Activated CD4-positive, alpha-beta memory T cell treated with anti-CD3 and anti-CD28 coated beads, Interleukin-2, amount 10 ng/mL, durations not matched to agents 7 days and 5 days (primary cell): ENCODE measurements around the gene STARD3. TPM values are rescaled to one million over a fixed set of nuclear protein-coding genes. Genes with fewer than 3 reads are reported as not detected.

Experiments
- CTCF ChIA-PET: fragments of 350-600 bp; sonication (Branson Sonifier 250); formaldehyde crosslinking; loops from one replicate; lab custom pipeline; 2021; ENCODE audit warnings: antibody characterized with exemption, inconsistent platforms; lab: Charles Lee
- POLR2A ChIA-PET: fragments of 350-600 bp; sonication (Branson Sonifier 250); formaldehyde crosslinking; loops from one replicate; lab custom pipeline; 2021; ENCODE audit warnings: antibody characterized with exemption; lab: Charles Lee
- DNase-seq: peaks from one replicate; pipeline ENCODE4 v3.0.0-alpha.2; 2020
- H3K27ac Mint-ChIP-seq: one replicate; pipeline ENCODE4 v1.8.0; 2021; ENCODE audit warnings: mild to moderate bottlenecking, mixed read lengths
- H3K27me3 Mint-ChIP-seq: one replicate; pipeline ENCODE4 v1.8.0; 2021; ENCODE audit warnings: mixed read lengths
- H3K36me3 Mint-ChIP-seq: one replicate; pipeline ENCODE4 v1.8.0; 2021; ENCODE audit warnings: low read depth, mixed read lengths
- H3K4me1 Mint-ChIP-seq: one replicate; pipeline ENCODE4 v1.8.0; 2021; ENCODE audit warnings: mixed read lengths
- H3K4me3 Mint-ChIP-seq: one replicate; pipeline ENCODE4 v1.8.0; 2021; ENCODE audit warnings: mild to moderate bottlenecking, mixed read lengths
- H3K9me3 Mint-ChIP-seq: one replicate; pipeline ENCODE4 v1.8.0; 2021; ENCODE audit warnings: mixed read lengths
- total RNA-seq, 2 experiments: library from RNA; stranded (reverse); gene quantifications; one replicate each; pipeline ENCODE4 v1.2.3, GENCODE V29; 2021

The STARD3 gene
- total RNA-seq, 2 experiments from 2014 or later: 72.0 to 73.7 TPM

DNA sequence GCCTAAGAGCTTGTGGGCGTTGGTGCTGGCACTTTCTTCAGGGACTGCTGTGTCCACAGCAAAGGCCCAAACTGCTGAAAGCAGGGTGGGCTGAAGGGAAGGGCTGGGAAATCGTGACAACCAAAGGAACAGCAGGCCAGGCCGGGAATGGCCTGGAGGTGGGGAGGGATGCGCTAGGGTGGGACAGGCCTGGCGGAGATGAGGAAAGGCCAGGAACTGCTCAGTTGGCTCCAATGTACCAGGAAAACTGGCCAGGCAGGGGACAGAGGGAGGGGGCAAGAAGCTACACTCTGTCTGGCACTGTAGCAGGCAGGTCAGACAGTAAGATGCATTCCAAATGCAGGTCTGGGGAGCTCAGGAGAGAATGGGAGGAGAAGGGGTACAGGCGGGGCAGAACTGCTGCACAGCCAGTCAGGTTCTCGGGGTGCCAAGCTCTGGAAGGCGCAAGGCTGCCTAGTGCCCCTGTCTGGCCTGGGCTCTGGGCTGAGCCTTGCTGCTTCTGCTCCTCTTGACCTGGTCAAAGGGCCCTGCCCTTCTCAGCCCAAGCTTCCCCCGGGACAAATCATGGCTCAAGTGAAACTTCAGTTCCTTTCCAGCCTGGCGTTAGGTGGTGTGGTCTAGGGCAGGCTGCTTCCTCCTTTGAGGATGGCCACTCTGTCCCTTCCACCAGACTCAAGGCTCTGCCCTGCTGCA, 38.6 kb downstream of the STARD3 start:
- Mint-ChIP-seq H3K36me3 (peaks cover 4% of the 10 kb centered on the region), H3K27me3 (peaks cover 4% of the 10 kb centered on the region), H3K9me3 (no peaks in the 10 kb centered on the region), H3K27ac (peak overlapping the region; percentile 77), H3K4me1 (peaks cover 56% of the 10 kb centered on the region), H3K4me3 (no peak overlapping the region)
- ChIA-PET POLR2A (interaction anchor here (0.9 to 8.8 kb wide), 4 partner anchors 9 to 80 kb away, joined by 3 to 71 read pairs (median 14); partner anchors contain the start of genes MIEN1 and PGAP3), CTCF (interaction anchor here (0.6 to 2.4 kb wide), 7 partner anchors 12 to 128 kb away, joined by 3 to 14 read pairs (median 8); partner anchors contain the start of genes MIEN1 and PGAP3)
- DNase-seq: no peak

DNA sequence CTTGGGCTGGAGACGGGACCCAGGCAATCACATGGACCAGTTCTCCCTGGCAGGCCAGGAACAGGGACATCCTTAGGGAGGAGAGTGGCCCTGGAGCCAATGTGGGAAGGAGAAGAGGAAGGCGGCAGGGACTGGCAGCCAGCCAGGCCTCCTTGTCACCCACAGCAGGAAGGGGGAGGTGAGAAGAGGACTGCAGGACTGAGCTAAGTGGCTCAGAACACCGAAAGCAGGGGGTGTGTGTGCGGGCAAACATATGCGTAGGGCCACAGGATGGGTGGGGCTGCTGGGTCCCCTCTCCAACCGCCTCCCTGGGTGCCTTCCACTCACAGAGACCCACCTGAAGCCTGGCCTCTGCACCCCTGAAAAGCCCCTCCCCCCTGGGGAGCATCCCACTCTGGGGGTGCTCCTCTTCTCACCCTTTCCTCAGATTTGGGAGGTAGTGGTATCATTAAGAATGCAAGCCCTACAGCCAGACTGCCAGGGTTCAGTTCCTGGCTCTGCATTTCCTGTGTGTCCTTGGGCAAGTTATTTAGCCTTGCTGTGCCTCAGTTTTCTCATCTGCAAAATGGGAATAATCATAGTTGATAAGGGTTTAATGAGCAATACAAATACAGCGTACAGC, 39.4 kb downstream of the STARD3 start:
- H3K4me3 Mint-ChIP-seq: no peak overlapping the region
- peaks cover 4% of the 10 kb centered on the region for H3K36me3 Mint-ChIP-seq
- peak overlapping the region; percentile 77 for H3K27ac Mint-ChIP-seq
- DNase-seq: peak; percentile 74
- ChIA-PET POLR2A (interaction anchor here (0.9 to 8.8 kb wide), 4 partner anchors 10 to 79 kb away, joined by 3 to 71 read pairs (median 14); partner anchors contain the start of genes MIEN1 and PGAP3), CTCF (interaction anchor here (1.0 to 2.4 kb wide), 6 partner anchors 11 to 54 kb away, joined by 5 to 14 read pairs (median 9); partner anchors contain the start of genes MIEN1 and PGAP3)
- peaks cover 58% of the 10 kb centered on the region for H3K4me1 Mint-ChIP-seq
- no peaks in the 10 kb centered on the region for H3K9me3 Mint-ChIP-seq
- H3K27me3 Mint-ChIP-seq: peaks cover 2% of the 10 kb centered on the region

DNA sequence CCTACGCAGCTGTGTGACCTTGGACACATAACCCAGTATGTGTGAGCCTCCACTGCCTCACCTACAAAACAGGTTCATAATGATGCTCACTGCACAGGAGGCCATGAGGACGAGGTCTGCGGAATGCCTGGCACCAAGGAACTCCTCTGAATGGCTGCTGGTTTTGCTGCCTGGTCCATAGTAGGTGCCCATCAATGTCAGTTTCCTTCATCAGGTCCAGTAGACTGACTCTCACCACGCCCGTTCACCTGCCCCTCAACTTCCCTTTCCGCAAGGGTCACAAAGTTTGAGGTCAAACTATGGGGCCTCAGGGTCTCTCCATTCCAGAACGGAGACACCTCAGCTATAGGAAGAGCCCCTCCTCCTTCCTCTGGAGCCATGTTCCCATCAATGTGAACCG, 40.1 kb downstream of the STARD3 start:
- Mint-ChIP-seq H3K9me3 (no peaks in the 10 kb centered on the region), H3K27me3 (no peaks in the 10 kb centered on the region), H3K27ac (peak overlapping the region; percentile 77), H3K4me3 (no peak overlapping the region), H3K36me3 (peaks cover 4% of the 10 kb centered on the region), H3K4me1 (peaks cover 56% of the 10 kb centered on the region)
- DNase-seq: no peak
- ChIA-PET POLR2A (interaction anchor here (0.7 to 8.8 kb wide), 4 partner anchors 11 to 241 kb away, joined by 3 to 71 read pairs (median 14); partner anchors contain the start of genes MIEN1 and PGAP3), CTCF (interaction anchor here (1.5 to 1.9 kb wide), 2 partner anchors 8 to 22 kb away, joined by 8 read pairs; partner anchors contain the start of gene PNMT)

DNA sequence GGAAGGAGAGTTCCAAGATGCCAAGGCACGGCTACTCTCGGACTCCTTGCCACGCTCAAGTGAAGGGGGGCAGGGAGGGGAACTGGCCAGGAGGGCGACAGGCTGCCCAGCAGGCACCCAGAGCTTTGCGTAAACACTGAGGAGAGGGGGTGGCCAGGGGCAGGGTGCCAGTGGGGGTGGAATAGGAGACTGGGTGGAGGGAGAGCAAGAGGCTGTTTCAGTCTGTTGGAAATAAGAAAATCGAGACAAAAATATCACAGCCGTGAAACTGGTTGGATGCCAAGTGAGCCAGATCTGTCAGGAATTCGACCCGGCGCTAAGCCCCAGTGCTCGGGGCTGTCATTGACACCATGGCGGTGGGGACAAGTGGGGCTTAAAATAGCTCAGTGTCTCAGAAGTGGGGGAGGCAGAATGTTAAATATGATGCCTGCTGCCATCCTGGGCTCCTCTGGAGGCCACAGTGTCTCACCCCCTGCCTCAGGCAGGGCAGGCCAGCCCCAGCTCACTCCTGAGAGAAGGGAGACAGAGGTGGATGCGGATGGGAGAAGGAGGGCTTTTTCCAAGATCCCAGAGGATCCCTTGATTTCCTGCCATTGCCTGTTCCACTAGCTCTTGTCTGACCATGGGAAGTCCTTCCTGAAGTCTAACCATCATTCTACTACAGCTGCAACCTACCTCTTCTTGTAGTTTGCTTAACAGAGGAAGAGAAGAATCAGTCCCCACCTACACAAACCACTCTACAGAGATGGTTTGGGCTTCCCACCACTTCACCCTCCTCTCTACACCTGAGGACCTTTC, 40.8 kb downstream of the STARD3 start:
- H3K27me3 Mint-ChIP-seq: no peaks in the 10 kb centered on the region
- no peaks in the 10 kb centered on the region for H3K9me3 Mint-ChIP-seq
- peak overlapping the region; percentile 28 for H3K27ac Mint-ChIP-seq
- peaks cover 56% of the 10 kb centered on the region for H3K4me1 Mint-ChIP-seq
- peaks cover 4% of the 10 kb centered on the region for H3K36me3 Mint-ChIP-seq
- no peak overlapping the region for H3K4me3 Mint-ChIP-seq
- POLR2A ChIA-PET: interaction anchor here (0.7 to 8.8 kb wide), 5 partner anchors 11 to 242 kb away, joined by 3 to 71 read pairs (median 14); partner anchors contain the start of genes MIEN1 and PGAP3
- DNase-seq: no peak
- CTCF ChIA-PET: interaction anchor here (0.6 to 1.8 kb wide), 4 partner anchors 9 to 285 kb away, joined by 3 to 8 read pairs (median 4); partner anchors contain the start of genes PGAP3 and PNMT

DNA sequence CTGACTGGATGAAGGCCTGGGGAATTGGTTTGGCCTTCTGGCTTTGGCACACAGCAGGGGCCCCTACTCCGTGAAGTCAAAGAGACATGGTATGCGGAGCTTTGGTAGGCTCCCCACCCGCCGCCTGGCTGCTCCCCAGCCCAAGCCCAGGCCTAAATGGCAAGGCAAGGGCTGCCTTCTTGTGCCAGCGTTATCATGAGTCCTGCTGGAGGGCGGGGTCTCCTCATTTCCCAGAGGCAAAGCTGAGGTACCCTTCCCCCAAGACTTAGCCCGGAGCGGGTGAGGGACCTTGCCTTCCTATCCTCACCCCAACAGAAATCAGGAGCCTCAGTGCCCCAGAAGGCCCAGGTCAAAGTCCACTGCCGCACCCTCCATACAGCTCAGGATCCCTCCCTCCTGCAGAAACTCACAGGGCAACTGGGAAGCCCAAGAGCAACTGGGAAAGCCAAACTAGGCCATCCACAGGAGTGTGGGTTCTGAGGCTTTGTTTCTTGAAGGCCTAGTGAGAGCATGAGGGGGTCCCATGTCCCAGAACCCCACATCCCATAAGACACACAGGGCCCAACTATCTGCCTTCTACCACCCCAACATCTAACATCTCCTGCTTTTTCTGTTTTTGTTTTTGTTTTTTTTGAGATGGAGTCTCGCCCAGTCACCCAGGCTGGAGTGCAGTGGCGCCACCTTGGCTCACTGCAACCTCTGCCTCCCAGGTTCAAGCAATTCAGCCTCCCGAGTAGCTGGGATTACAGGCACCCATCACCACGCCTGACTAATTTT, 41.6 kb downstream of the STARD3 start:
- POLR2A ChIA-PET: interaction anchor here (1.9 to 8.8 kb wide), 4 partner anchors 8 to 52 kb away, joined by 14 to 71 read pairs (median 17); partner anchors contain the start of genes MIEN1, PGAP3 and PNMT
- peak overlapping the region; percentile 83 for H3K27ac Mint-ChIP-seq
- no peaks in the 10 kb centered on the region for H3K27me3 Mint-ChIP-seq
- CTCF ChIA-PET: interaction anchor here (0.6 to 2.6 kb wide), 11 partner anchors 9 to 286 kb away, joined by 3 to 16 read pairs (median 5); partner anchors contain the start of genes MIEN1, PGAP3 and PNMT
- peaks cover 10% of the 10 kb centered on the region for H3K36me3 Mint-ChIP-seq
- DNase-seq: no peak
- peaks cover 59% of the 10 kb centered on the region for H3K4me1 Mint-ChIP-seq
- no peaks in the 10 kb centered on the region for H3K9me3 Mint-ChIP-seq
- H3K4me3 Mint-ChIP-seq: no peak overlapping the region

DNA sequence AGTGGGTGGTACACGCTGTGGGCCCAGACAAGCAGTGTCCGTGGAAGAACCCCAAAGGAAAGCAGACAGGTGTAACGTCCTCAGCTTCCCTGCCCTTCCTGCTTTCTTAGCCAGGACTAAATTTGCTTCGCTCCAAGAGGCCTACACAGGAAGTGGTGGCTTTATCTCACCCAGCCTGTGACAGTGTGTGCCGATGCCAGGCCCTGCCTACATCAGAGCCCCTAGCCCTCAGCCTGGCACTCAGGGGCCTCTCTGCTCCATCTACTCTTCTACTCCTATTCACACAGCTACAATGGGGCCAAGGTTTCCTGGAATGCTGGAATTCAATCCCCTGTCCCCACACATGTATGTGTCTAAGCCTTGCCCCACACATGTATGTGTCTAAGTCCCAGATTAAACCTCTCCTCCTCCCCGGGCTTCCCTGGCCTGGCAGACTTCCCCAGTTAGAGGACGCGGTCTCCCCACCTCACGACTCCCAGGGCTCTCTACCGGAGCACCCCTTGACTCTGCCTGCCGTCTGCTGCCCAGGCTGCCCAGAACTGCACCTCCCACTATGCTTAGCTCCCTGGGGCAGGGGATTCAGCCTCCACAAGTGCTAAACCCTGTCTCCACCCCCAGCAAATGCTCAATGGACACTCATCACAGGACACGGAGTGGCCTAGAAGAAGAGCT, 42.7 kb downstream of the STARD3 start:
- POLR2A ChIA-PET: interaction anchor here (0.6 to 8.8 kb wide), 5 partner anchors 9 to 360 kb away, joined by 3 to 71 read pairs (median 16); partner anchors contain the start of genes MIEN1, PGAP3 and PNMT
- H3K9me3 Mint-ChIP-seq: no peaks in the 10 kb centered on the region
- H3K27ac Mint-ChIP-seq: peak overlapping the region; percentile 83
- CTCF ChIA-PET: interaction anchor here (0.8 to 2.6 kb wide), 10 partner anchors 8 to 58 kb away, joined by 3 to 16 read pairs (median 4); partner anchors contain the start of genes MIEN1 and PNMT
- H3K27me3 Mint-ChIP-seq: no peaks in the 10 kb centered on the region
- DNase-seq: peak; percentile 56
- peaks cover 14% of the 10 kb centered on the region for H3K36me3 Mint-ChIP-seq
- no peak overlapping the region for H3K4me3 Mint-ChIP-seq
- peaks cover 59% of the 10 kb centered on the region for H3K4me1 Mint-ChIP-seq

DNA sequence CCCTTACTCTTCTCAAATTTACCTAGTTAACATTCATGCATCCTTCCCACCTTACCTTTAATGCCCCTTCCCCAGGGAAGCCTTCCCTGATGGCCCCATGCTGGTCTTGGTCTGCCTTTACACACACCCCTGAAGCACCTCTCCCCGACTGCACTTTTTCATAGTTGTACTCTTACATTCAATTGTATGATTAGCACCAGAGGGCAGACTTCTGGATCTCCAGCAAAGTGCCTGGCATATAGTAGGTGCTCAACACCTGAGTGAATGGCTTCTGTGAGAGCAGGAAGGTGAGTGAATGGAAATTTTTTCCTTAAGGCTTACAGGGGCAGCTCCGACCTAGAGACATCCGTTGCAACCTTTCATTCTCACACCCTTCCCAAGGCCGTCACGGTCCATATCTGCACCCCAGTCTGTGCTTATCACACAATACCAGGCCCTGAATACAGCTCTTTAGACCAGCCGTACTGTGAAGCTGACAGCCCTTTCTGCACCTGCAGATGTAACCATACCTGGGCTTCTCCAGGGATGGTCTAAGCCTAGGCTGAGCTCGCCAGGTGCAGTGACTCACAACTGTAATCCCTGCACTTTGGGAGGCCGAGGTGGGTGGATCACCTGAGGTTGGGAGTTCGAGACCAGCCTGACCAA, 46.5 kb downstream of the STARD3 start:
- CTCF ChIA-PET: interaction anchor here (0.5 to 2.2 kb wide), 4 partner anchors 14 to 49 kb away, joined by 3 to 9 read pairs (median 4); partner anchors contain the start of gene MIEN1
- Mint-ChIP-seq H3K27me3 (no peaks in the 10 kb centered on the region), H3K9me3 (no peaks in the 10 kb centered on the region), H3K4me1 (peaks cover 43% of the 10 kb centered on the region), H3K4me3 (no peak overlapping the region), H3K36me3 (peaks cover 19% of the 10 kb centered on the region), H3K27ac (no peak overlapping the region)
- POLR2A ChIA-PET: no interaction called here
- no peak for DNase-seq

DNA sequence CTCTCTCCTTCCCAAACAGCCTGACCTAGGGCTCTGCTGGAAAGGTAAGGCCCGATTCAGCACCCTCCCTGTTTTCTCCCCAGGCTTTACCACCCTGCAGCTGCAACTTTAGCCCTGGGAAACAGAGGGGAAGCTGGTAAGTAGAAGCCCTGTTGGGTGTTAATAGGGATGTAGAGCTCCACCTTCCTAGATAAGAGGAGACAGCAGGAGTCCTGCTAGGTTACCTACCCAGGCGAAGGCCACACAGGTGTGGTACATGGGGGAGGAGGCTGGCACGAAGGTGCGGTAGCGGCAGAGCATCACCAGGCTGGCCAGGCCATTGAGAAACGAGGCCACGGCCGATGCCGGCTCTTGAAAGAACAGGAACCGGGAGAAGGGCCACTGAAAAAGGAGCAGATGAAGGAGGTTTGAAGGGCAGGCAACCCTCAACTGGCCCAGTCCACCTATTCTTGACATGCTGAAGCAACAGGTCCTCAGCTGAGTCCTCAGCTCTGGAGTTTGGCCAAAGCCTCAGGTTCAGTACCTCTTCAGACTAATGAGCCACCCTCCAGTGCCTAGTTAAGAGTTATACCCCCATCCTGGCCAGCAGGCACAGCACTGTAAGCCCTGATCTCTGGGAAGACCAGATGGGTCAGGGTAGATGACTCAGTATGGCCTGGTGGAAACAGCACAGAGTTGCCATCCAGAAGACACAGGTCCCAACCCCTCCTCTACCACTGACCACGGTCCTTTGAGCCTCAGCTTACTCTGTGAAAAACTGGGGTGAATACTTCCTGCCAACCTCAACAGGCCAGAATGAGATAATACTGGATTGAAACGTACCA, 47.6 kb downstream of the STARD3 start:
- ChIA-PET POLR2A (no interaction called here), CTCF (interaction anchor here (1.0 to 1.3 kb wide), 2 partner anchors 50 to 177 kb away, joined by 3 to 4 read pairs; no protein-coding TSS in a partner anchor)
- H3K4me1 Mint-ChIP-seq: peaks cover 40% of the 10 kb centered on the region
- H3K27ac Mint-ChIP-seq: no peak overlapping the region
- no peaks in the 10 kb centered on the region for H3K27me3 Mint-ChIP-seq
- H3K9me3 Mint-ChIP-seq: no peaks in the 10 kb centered on the region
- DNase-seq: no peak
- peaks cover 22% of the 10 kb centered on the region for H3K36me3 Mint-ChIP-seq
- no peak overlapping the region for H3K4me3 Mint-ChIP-seq

DNA sequence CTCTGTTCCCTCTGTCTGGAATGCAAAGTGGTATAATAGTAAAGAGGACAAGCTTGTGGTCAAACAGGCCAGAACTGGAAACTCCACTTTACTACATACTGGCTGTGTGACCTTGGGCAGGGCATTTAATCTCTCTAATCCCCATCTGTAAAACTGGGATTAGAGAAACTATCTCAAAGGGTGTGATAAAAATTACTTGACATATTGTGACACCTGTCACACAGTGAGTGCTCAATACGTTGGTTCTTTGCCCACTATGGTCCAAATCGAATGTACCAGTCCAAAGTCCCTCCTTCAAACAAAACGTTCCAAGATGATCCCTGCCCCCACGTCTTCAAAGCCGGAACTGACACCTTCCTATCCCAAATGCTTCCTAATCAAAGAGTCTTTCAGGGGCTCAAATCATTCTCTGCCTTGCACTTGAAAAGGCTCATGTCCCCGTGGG, 50.2 kb downstream of the STARD3 start:
- Mint-ChIP-seq H3K4me1 (peaks cover 28% of the 10 kb centered on the region), H3K27ac (peak overlapping the region; percentile 94), H3K4me3 (peak overlapping the region; percentile 95), H3K9me3 (no peaks in the 10 kb centered on the region), H3K36me3 (peaks cover 22% of the 10 kb centered on the region), H3K27me3 (no peaks in the 10 kb centered on the region)
- ChIA-PET CTCF (interaction anchor here (1.2 to 1.8 kb wide), 3 partner anchors 11 to 64 kb away, joined by 5 to 7 read pairs (median 5); no protein-coding TSS in a partner anchor), POLR2A (interaction anchor here (0.6 to 4.1 kb wide), 8 partner anchors 10 to 69 kb away, joined by 3 to 71 read pairs (median 4); partner anchors contain the start of genes ERBB2 and MIEN1)
- DNase-seq: no peak
